ENCODE data around the gene BDH1. TPM values are rescaled to one million over a fixed set of nuclear protein-coding genes. Genes with fewer than 3 reads are reported as not detected.

The BDH1 gene
- total and polyA plus RNA-seq, 2 experiments from 2014 or later: 61.8 to 62.9 TPM

GRCh38 chr3:197540961-197541377, 14.8 kb downstream of the BDH1 start:
- TF ChIP-seq CTCF (IDR thresholded peaks at IDR 0.05; ENCODE audit: poor library complexity): no peak
- TF ChIP-seq EZH2phosphoT487 (IDR thresholded peaks at IDR 0.05; ENCODE audit: low read depth, severe bottlenecking, unreplicated experiment): no peak
- TF ChIP-seq EZH2 (IDR thresholded peaks at IDR 0.05; ENCODE audit: borderline replicate concordance): no peak
- DNase-seq (ENCODE audit: low spot score): no peak
- no peaks in the 10 kb centered on the region for H3K9me3 ChIP-seq (ENCODE audit: low read depth)
- no peak overlapping the region for H3K4me2 ChIP-seq
- H3K36me3 ChIP-seq (replicated peaks; ENCODE audit: insufficient read depth, low read depth): no peaks in the 10 kb centered on the region
- no peak overlapping the region for H2AFZ ChIP-seq
- H3K79me2 ChIP-seq: peaks cover 7% of the 10 kb centered on the region
- H3K4me1 ChIP-seq (ENCODE audit: insufficient read depth): peaks cover 8% of the 10 kb centered on the region
- no peaks in the 10 kb centered on the region for H3K27me3 ChIP-seq
- no peaks in the 10 kb centered on the region for H4K20me1 ChIP-seq (ENCODE audit: insufficient read depth, poor library complexity, severe bottlenecking)
- peak overlapping the region; percentile 13 for H3K27ac ChIP-seq
- H3K9me2 ChIP-seq (replicated peaks; ENCODE audit: insufficient read depth): no peaks in the 10 kb centered on the region
- WGBS (ENCODE audit: low lambda C conversion rate, missing lambda C conversion rate): 54% methylated on average over 3 of the region's 3 CpGs
- no peak overlapping the region for H3K4me3 ChIP-seq

GRCh38 chr3:197539651-197540051, 16.1 kb downstream of the BDH1 start:
- Histone ChIP-seq H3K4me3 (no peak overlapping the region), H3K79me2 (no peaks in the 10 kb centered on the region), H4K20me1 (ENCODE audit: insufficient read depth, poor library complexity, severe bottlenecking) (no peaks in the 10 kb centered on the region), H3K4me2 (no peak overlapping the region), H3K27ac (peak overlapping the region; percentile 57), H3K9me3 (ENCODE audit: low read depth) (no peaks in the 10 kb centered on the region), H2AFZ (no peak overlapping the region), H3K27me3 (no peaks in the 10 kb centered on the region), H3K9me2 (replicated peaks; ENCODE audit: insufficient read depth) (no peaks in the 10 kb centered on the region), H3K36me3 (replicated peaks; ENCODE audit: insufficient read depth, low read depth) (no peaks in the 10 kb centered on the region), H3K4me1 (ENCODE audit: insufficient read depth) (peaks cover 8% of the 10 kb centered on the region)
- 70% methylated on average over 6 of the region's 6 CpGs for WGBS (ENCODE audit: low lambda C conversion rate, missing lambda C conversion rate)
- DNase-seq (ENCODE audit: low spot score): peak; percentile 63
- TF ChIP-seq EZH2phosphoT487 (IDR thresholded peaks at IDR 0.05; ENCODE audit: low read depth, severe bottlenecking, unreplicated experiment): no peak
- no peak for TF ChIP-seq EZH2 (IDR thresholded peaks at IDR 0.05; ENCODE audit: borderline replicate concordance)
- no peak for TF ChIP-seq CTCF (IDR thresholded peaks at IDR 0.05; ENCODE audit: poor library complexity)

GRCh38 chr3:197533927-197534725, 21.6 kb downstream of the BDH1 start:
- TF ChIP-seq EZH2phosphoT487 (IDR thresholded peaks at IDR 0.05; ENCODE audit: low read depth, severe bottlenecking, unreplicated experiment) (no peak), CTCF (IDR thresholded peaks at IDR 0.05; ENCODE audit: poor library complexity) (no peak), EZH2 (IDR thresholded peaks at IDR 0.05; ENCODE audit: borderline replicate concordance) (no peak)
- no peak overlapping the region for H3K27ac ChIP-seq
- H3K27me3 ChIP-seq: no peaks in the 10 kb centered on the region
- H3K9me2 ChIP-seq (replicated peaks; ENCODE audit: insufficient read depth): no peaks in the 10 kb centered on the region
- H3K79me2 ChIP-seq: no peaks in the 10 kb centered on the region
- H3K9me3 ChIP-seq (ENCODE audit: low read depth): no peaks in the 10 kb centered on the region
- H3K4me3 ChIP-seq: no peak overlapping the region
- WGBS (ENCODE audit: low lambda C conversion rate, missing lambda C conversion rate): 94% methylated on average over 6 of the region's 6 CpGs
- H3K36me3 ChIP-seq (replicated peaks; ENCODE audit: insufficient read depth, low read depth): no peaks in the 10 kb centered on the region
- no peak for DNase-seq (ENCODE audit: low spot score)
- no peaks in the 10 kb centered on the region for H4K20me1 ChIP-seq (ENCODE audit: insufficient read depth, poor library complexity, severe bottlenecking)
- H2AFZ ChIP-seq: no peak overlapping the region
- no peak overlapping the region for H3K4me2 ChIP-seq
- no peaks in the 10 kb centered on the region for H3K4me1 ChIP-seq (ENCODE audit: insufficient read depth)

Measured in hepatocyte (in vitro differentiated cells).